HEK293 (cell line): ENCODE measurements around the gene MLLT6.
A peak's percentile ranks its signal among the peaks of the same experiment; 100 is the strongest.

Source experiments
- CTCF ChIA-PET: fragments of 350-600 bp; formaldehyde crosslinking; extraction: SDS; loops from one replicate; lab custom pipeline; 2021; ENCODE audit warnings: antibody characterized with exemption; lab: Yijun Ruan, JAX
- POLR2A ChIA-PET: fragments of 300-600 bp; formaldehyde crosslinking; extraction: SDS; loops from one replicate; lab custom pipeline; 2020; ENCODE audit warnings: antibody characterized with exemption, inconsistent platforms; lab: Yijun Ruan, JAX
- H3K27ac ChIP-seq: fragments of 200-500 bp; sonication (Bioruptor generic); 2 replicates; pipeline ENCODE4 v1.5.1; 2014; ENCODE audit warnings: low read depth, low read length, control low read depth, inconsistent platforms; ENCODE audit errors: extremely low read depth
- H3K36me3 ChIP-seq, 2 experiments: fragments of 200-500 bp in 1 of 2; sonication (Bioruptor generic) in 1 of 2; 1 replicate in 1 of 2; 2 replicates in 1 of 2; pipeline ENCODE4 v1.5.1; 2014 to 2017; ENCODE audit warnings: inconsistent platforms in 2 of 2, low read length in 2 of 2; ENCODE audit not compliant: control insufficient read depth in 2 of 2, insufficient read depth in 1 of 2
- H3K4me1 ChIP-seq: fragments of 200-500 bp; sonication (Bioruptor generic); 2 replicates; pipeline ENCODE4 v1.5.1; 2014; ENCODE audit warnings: mild to moderate bottlenecking, low read length, inconsistent platforms; ENCODE audit not compliant: control insufficient read depth, insufficient read depth
- H3K4me3 ChIP-seq: 2 replicates; pipeline ENCODE4 v1.5.1; 2011; ENCODE audit warnings: low read depth, mild to moderate bottlenecking, control low read depth, low read length, moderate library complexity
- H3K9me3 ChIP-seq: fragments of 200-500 bp; sonication (Bioruptor generic); 2 replicates; pipeline ENCODE4 v1.5.1; 2014; ENCODE audit warnings: low read depth, low read length, inconsistent platforms; ENCODE audit not compliant: control insufficient read depth, insufficient read depth
- GLIS1 ChIP-seq: fragments of 450-650 bp; formaldehyde crosslinking; IDR thresholded peaks from 2 replicates; pipeline ENCODE4 v1.5.1; 2016; ENCODE audit warnings: missing biosample characterization, missing genetic modification characterization
- KLF10 ChIP-seq: fragments of 450-650 bp; IDR thresholded peaks from 2 replicates; pipeline ENCODE4 v1.5.1; 2018; ENCODE audit warnings: missing biosample characterization, mild to moderate bottlenecking, missing genetic modification characterization
- KLF17 ChIP-seq: fragments of 450-650 bp; formaldehyde crosslinking; IDR thresholded peaks from 2 replicates; pipeline ENCODE4 v1.5.1; 2016; ENCODE audit warnings: missing biosample characterization, missing genetic modification characterization
- RBAK ChIP-seq: fragments of 450-650 bp; formaldehyde crosslinking; IDR thresholded peaks from 2 replicates; pipeline ENCODE4 v1.5.1; 2016; ENCODE audit warnings: missing biosample characterization, missing genetic modification characterization
- SP2 ChIP-seq: fragments of 450-650 bp; formaldehyde crosslinking; IDR thresholded peaks from 2 replicates; pipeline ENCODE4 v1.5.1; 2016; ENCODE audit warnings: missing biosample characterization, missing genetic modification characterization
- ZBTB10 ChIP-seq: fragments of 450-650 bp; formaldehyde crosslinking; IDR thresholded peaks from 2 replicates; pipeline ENCODE4 v1.5.1; 2016; ENCODE audit warnings: missing biosample characterization, missing genetic modification characterization
- ZBTB48 ChIP-seq: fragments of 450-650 bp; formaldehyde crosslinking; IDR thresholded peaks from 2 replicates; pipeline ENCODE4 v1.5.1; 2016; ENCODE audit warnings: missing biosample characterization, missing genetic modification characterization
- ZBTB6 ChIP-seq: fragments of 450-650 bp; formaldehyde crosslinking; IDR thresholded peaks from 2 replicates; pipeline ENCODE4 v1.5.1; 2017; ENCODE audit warnings: missing biosample characterization, missing genetic modification characterization
- ZFP3 ChIP-seq: fragments of 450-650 bp; formaldehyde crosslinking; IDR thresholded peaks from 2 replicates; pipeline ENCODE4 v1.5.1; 2016; ENCODE audit warnings: low read depth, missing biosample characterization, missing genetic modification characterization
- ZNF121 ChIP-seq: fragments of 450-650 bp; formaldehyde crosslinking; IDR thresholded peaks from 2 replicates; pipeline ENCODE4 v1.5.1; 2016; ENCODE audit warnings: missing biosample characterization, missing genetic modification characterization
- ZNF174 ChIP-seq: fragments of 450-650 bp; formaldehyde crosslinking; IDR thresholded peaks from 2 replicates; pipeline ENCODE4 v1.5.0; 2017; ENCODE audit warnings: missing biosample characterization, mild to moderate bottlenecking, missing genetic modification characterization
- ZNF19 ChIP-seq: fragments of 450-650 bp; formaldehyde crosslinking; IDR thresholded peaks from 2 replicates; pipeline ENCODE4; 2016; ENCODE audit warnings: missing biosample characterization, missing genetic modification characterization, low read depth
- ZNF23 ChIP-seq: fragments of 450-650 bp; formaldehyde crosslinking; IDR thresholded peaks from 2 replicates; pipeline ENCODE4 v1.5.1; 2016; ENCODE audit warnings: missing biosample characterization, missing genetic modification characterization, borderline replicate concordance
- ZNF248 ChIP-seq: fragments of 450-650 bp; formaldehyde crosslinking; IDR thresholded peaks from 2 replicates; pipeline ENCODE4 v1.5.1; 2017; ENCODE audit warnings: missing biosample characterization, missing genetic modification characterization
- ZNF404 ChIP-seq: fragments of 450-650 bp; formaldehyde crosslinking; IDR thresholded peaks from 2 replicates; pipeline ENCODE4 v1.5.1; 2017; ENCODE audit warnings: missing biosample characterization, missing genetic modification characterization
- ZNF549 ChIP-seq: fragments of 450-650 bp; IDR thresholded peaks from 2 replicates; pipeline ENCODE4 v1.5.1; 2018; ENCODE audit warnings: missing biosample characterization, missing genetic modification characterization, mild to moderate bottlenecking, inconsistent platforms, moderate library complexity
- TF ChIP-seq, protein P1 (sequence below): fragments of 450-650 bp; formaldehyde crosslinking; IDR thresholded peaks from 2 replicates; pipeline ENCODE4 v1.5.1; 2016; ENCODE audit warnings: missing biosample characterization, missing genetic modification characterization
- TF ChIP-seq, protein P2 (sequence below): fragments of 450-650 bp; formaldehyde crosslinking; IDR thresholded peaks from 2 replicates; pipeline ENCODE4 v1.5.0; 2017; ENCODE audit warnings: missing biosample characterization, missing genetic modification characterization, borderline replicate concordance
- TF ChIP-seq, protein P3 (sequence below): fragments of 450-650 bp; formaldehyde crosslinking; IDR thresholded peaks from 2 replicates; pipeline ENCODE4 v1.5.1; 2016; ENCODE audit warnings: missing biosample characterization, missing genetic modification characterization, low read depth

Gene MLLT6

GRCh38 chr17:38717139-38717745, 12.2 kb downstream of the MLLT6 start:
- Histone ChIP-seq H3K9me3 (no peaks in the 10 kb centered on the region), H3K36me3 (peaks cover 3 to 87% of the 10 kb centered on the region in 2 experiments; a peak in 2 of 3 replicates), H3K4me1 (no peaks in the 10 kb centered on the region)
- POLR2A ChIA-PET, result interaction anchor here (0.5 to 2.5 kb wide), 4 partner anchors 9 to 78 kb away, joined by 3 to 18 read pairs (median 6); partner anchors contain the start of gene MLLT6
- TF ChIP-seq ZNF248 (tag by site-specific recombination) (no peak), ZNF121 (tag by site-specific recombination) (peak; percentile 78), RBAK (tag by site-specific recombination) (no peak), ZNF549 (no peak), ZNF23 (tag by site-specific recombination) (no peak), ZBTB48 (tag by site-specific recombination) (no peak), ZFP3 (tag by site-specific recombination) (no peak), GLIS1 (tag by site-specific recombination) (no peak), ZBTB6 (tag by site-specific recombination) (no peak), SP2 (tag by site-specific recombination) (peak; percentile 14), KLF10 (tag by site-specific recombination) (no peak), KLF17 (no peak)
- TF ChIP-seq, protein P1, sequence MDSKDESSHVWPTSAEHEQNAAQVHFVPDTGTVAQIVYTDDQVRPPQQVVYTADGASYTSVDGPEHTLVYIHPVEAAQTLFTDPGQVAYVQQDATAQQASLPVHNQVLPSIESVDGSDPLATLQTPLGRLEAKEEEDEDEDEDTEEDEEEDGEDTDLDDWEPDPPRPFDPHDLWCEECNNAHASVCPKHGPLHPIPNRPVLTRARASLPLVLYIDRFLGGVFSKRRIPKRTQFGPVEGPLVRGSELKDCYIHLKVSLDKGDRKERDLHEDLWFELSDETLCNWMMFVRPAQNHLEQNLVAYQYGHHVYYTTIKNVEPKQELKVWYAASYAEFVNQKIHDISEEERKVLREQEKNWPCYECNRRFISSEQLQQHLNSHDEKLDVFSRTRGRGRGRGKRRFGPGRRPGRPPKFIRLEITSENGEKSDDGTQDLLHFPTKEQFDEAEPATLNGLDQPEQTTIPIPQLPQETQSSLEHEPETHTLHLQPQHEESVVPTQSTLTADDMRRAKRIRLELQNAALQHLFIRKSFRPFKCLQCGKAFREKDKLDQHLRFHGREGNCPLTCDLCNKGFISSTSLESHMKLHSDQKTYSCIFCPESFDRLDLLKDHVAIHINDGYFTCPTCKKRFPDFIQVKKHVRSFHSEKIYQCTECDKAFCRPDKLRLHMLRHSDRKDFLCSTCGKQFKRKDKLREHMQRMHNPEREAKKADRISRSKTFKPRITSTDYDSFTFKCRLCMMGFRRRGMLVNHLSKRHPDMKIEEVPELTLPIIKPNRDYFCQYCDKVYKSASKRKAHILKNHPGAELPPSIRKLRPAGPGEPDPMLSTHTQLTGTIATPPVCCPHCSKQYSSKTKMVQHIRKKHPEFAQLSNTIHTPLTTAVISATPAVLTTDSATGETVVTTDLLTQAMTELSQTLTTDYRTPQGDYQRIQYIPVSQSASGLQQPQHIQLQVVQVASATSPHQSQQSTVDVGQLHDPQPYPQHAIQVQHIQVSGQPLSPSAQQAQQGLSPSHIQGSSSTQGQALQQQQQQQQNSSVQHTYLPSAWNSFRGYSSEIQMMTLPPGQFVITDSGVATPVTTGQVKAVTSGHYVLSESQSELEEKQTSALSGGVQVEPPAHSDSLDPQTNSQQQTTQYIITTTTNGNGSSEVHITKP, result peak; percentile 34; the same call in 1 of the 2 replicates
- TF ChIP-seq, protein P2, sequence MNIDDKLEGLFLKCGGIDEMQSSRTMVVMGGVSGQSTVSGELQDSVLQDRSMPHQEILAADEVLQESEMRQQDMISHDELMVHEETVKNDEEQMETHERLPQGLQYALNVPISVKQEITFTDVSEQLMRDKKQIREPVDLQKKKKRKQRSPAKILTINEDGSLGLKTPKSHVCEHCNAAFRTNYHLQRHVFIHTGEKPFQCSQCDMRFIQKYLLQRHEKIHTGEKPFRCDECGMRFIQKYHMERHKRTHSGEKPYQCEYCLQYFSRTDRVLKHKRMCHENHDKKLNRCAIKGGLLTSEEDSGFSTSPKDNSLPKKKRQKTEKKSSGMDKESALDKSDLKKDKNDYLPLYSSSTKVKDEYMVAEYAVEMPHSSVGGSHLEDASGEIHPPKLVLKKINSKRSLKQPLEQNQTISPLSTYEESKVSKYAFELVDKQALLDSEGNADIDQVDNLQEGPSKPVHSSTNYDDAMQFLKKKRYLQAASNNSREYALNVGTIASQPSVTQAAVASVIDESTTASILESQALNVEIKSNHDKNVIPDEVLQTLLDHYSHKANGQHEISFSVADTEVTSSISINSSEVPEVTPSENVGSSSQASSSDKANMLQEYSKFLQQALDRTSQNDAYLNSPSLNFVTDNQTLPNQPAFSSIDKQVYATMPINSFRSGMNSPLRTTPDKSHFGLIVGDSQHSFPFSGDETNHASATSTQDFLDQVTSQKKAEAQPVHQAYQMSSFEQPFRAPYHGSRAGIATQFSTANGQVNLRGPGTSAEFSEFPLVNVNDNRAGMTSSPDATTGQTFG (tag by site-specific recombination), result no peak
- TF ChIP-seq, all 188 proteins: peak for 3
- H3K4me3 ChIP-seq, result no peak overlapping the region
- no peak overlapping the region for H3K27ac ChIP-seq
- CTCF ChIA-PET, result interaction anchor here (3.7 kb wide), 1 partner anchor 18 kb away, joined by 15 read pairs; no protein-coding TSS in a partner anchor

DNA sequence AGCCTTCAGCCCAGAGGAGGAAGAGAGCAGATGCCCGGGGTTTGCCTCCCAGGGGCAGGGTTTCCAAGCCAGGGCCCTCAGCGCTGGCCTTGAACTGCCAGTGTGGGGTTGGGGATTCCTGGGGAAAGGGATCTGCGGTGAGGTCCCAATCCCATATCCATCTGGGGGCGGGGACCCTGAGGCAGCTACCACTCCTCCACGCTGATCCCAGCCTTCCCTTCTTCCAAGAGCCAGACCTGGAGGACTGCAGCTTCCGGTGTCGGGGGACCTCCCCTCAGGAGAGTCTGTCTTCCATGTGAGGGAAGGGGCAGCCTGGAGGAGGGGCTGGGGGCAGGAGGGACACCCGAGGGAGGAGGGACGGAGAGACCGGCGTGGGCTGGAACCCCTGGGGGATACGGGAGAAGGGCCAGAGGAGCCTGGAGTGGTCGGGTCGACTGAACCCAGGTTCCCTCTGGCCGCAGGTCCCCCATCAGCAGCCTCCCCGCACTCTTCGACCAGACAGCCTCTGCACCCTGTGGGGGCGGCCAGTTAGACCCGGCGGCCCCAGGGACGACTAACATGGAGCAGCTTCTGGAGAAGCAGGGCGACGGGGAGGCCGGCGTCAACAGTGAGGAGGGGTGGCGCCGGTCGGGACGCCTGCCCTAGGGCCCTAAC, 14.3 kb downstream of the MLLT6 start:
- H3K4me1 ChIP-seq, result no peaks in the 10 kb centered on the region
- no peaks in the 10 kb centered on the region for H3K9me3 ChIP-seq
- CTCF ChIA-PET, result interaction anchor here (1.2 to 2.1 kb wide), 4 partner anchors 9 to 161 kb away, joined by 4 to 18 read pairs (median 7); no protein-coding TSS in a partner anchor
- POLR2A ChIA-PET, result interaction anchor here (0.7 to 1.9 kb wide), 7 partner anchors 9 to 17 kb away, joined by 3 to 23 read pairs (median 5); partner anchors contain the start of gene CISD3
- H3K27ac ChIP-seq, result no peak overlapping the region
- H3K4me3 ChIP-seq, result no peak overlapping the region
- peaks cover 3 to 76% of the 10 kb centered on the region in 2 experiments; a peak in 2 of 3 replicates for H3K36me3 ChIP-seq
- TF ChIP-seq ZBTB10 (tag by site-specific recombination) (no peak), ZNF404 (tag by site-specific recombination) (no peak), ZNF19 (tag by site-specific recombination) (no peak), ZNF174 (no peak)
- TF ChIP-seq, protein P3, sequence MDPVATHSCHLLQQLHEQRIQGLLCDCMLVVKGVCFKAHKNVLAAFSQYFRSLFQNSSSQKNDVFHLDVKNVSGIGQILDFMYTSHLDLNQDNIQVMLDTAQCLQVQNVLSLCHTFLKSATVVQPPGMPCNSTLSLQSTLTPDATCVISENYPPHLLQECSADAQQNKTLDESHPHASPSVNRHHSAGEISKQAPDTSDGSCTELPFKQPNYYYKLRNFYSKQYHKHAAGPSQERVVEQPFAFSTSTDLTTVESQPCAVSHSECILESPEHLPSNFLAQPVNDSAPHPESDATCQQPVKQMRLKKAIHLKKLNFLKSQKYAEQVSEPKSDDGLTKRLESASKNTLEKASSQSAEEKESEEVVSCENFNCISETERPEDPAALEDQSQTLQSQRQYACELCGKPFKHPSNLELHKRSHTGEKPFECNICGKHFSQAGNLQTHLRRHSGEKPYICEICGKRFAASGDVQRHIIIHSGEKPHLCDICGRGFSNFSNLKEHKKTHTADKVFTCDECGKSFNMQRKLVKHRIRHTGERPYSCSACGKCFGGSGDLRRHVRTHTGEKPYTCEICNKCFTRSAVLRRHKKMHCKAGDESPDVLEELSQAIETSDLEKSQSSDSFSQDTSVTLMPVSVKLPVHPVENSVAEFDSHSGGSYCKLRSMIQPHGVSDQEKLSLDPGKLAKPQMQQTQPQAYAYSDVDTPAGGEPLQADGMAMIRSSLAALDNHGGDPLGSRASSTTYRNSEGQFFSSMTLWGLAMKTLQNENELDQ, result no peak
